Breast epithelium (tissue), 4 donors: Measurements from ENCODE around the gene RAB33B. TPM values are rescaled to one million over a fixed set of nuclear protein-coding genes. Genes with fewer than 3 reads are reported as not detected.

Experiments
- DNase-seq, 2 donors: peaks; one replicate each; pipeline ENCODE4 v3.0.0-alpha.2; 2019; ENCODE audit warnings: low spot score in 2 of 2
- H3K27ac ChIP-seq, 2 donors: fragments of 200-600 bp; sonication (generic) in 1 of 2; one replicate each; pipeline ENCODE4 v1.5.1; 2016 to 2019; ENCODE audit warnings: mild to moderate bottlenecking in 1 of 2
- H3K27me3 ChIP-seq, 2 donors: fragments of 200-600 bp; sonication (generic) in 1 of 2; one replicate each; pipeline versions ENCODE4 v1.5.1 to v1.6.0; 2017 to 2019; ENCODE audit warnings: control low read depth in 1 of 2, mild to moderate bottlenecking in 1 of 2
- H3K36me3 ChIP-seq: fragments of 200-600 bp; one replicate; pipeline ENCODE4 v1.5.1; 2019
- H3K4me1 ChIP-seq, 2 donors: fragments of 200-600 bp; sonication (generic); one replicate each; pipeline ENCODE4 v1.5.1; 2016 to 2019; ENCODE audit warnings: control low read depth in 1 of 2
- H3K4me3 ChIP-seq, 3 donors: fragments of 200-600 bp; sonication (generic); 1 replicate in 2 of 3; 2 replicates in 1 of 3; pipeline ENCODE4 v1.5.1; 2016 to 2019; ENCODE audit warnings: mild to moderate bottlenecking in 3 of 3, moderate library complexity in 2 of 3
- H3K9me3 ChIP-seq, 2 donors: fragments of 200-600 bp; sonication (generic) in 1 of 2; one replicate each; pipeline ENCODE4 v1.5.1; 2016 to 2019; ENCODE audit warnings: control low read depth in 1 of 2
- POLR2A ChIP-seq: fragments of 450-650 bp; IDR thresholded peaks from one replicate; pipeline ENCODE4 v1.6.1; 2016; ENCODE audit warnings: antibody characterized with exemption, mild to moderate bottlenecking, moderate library complexity
- POLR2AphosphoS5 ChIP-seq, 3 donors: sonication (generic); formaldehyde crosslinking; IDR thresholded peaks; one replicate each; pipeline ENCODE4 v1.6.1; 2017; ENCODE audit warnings: antibody characterized with exemption in 3 of 3
- intact Hi-C: fragments of 100-400 bp; cut with DNase I; formaldehyde crosslinking; loops from one replicate; pipeline ENCODE4 v1.15.1; 2023; ENCODE audit warnings: low total_unique reads
- total RNA-seq, 3 donors: library from RNA; depleted of rRNA; stranded (reverse); fragments of >200 nt; gene quantifications; one replicate each; pipeline ENCODE4 v1.1.0, GENCODE V29; 2016
- TF ChIP-seq, protein P1 (sequence below), 3 donors: fragments of 450-650 bp; IDR thresholded peaks; one replicate each; pipeline ENCODE4 v1.5.1; 2016 to 2017; ENCODE audit warnings: antibody characterized with exemption in 3 of 3, mild to moderate bottlenecking in 3 of 3, moderate library complexity in 3 of 3

The RAB33B gene
- total RNA-seq, 3 donors from 2014 or later: 13.1 to 15.8 (median 13.4) TPM

GRCh38 chr4:139499186-139499585 is 45.3 kb downstream of the RAB33B start:
- intact Hi-C loops: loop anchor here (10.0 kb wide), 1 partner anchor 136 kb away; no protein-coding TSS in a partner anchor
- H3K4me3 ChIP-seq: no peak overlapping the region
- H3K27ac ChIP-seq: no peak overlapping the region
- no peaks in the 10 kb centered on the region for H3K9me3 ChIP-seq
- no peaks in the 10 kb centered on the region for H3K4me1 ChIP-seq
- H3K36me3 ChIP-seq: no peaks in the 10 kb centered on the region
- no peak for DNase-seq
- no peaks in the 10 kb centered on the region for H3K27me3 ChIP-seq
- TF ChIP-seq, protein P1, sequence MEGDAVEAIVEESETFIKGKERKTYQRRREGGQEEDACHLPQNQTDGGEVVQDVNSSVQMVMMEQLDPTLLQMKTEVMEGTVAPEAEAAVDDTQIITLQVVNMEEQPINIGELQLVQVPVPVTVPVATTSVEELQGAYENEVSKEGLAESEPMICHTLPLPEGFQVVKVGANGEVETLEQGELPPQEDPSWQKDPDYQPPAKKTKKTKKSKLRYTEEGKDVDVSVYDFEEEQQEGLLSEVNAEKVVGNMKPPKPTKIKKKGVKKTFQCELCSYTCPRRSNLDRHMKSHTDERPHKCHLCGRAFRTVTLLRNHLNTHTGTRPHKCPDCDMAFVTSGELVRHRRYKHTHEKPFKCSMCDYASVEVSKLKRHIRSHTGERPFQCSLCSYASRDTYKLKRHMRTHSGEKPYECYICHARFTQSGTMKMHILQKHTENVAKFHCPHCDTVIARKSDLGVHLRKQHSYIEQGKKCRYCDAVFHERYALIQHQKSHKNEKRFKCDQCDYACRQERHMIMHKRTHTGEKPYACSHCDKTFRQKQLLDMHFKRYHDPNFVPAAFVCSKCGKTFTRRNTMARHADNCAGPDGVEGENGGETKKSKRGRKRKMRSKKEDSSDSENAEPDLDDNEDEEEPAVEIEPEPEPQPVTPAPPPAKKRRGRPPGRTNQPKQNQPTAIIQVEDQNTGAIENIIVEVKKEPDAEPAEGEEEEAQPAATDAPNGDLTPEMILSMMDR (IDR thresholded peaks at IDR 0.05): no peak
- no peak for TF ChIP-seq POLR2AphosphoS5 (IDR thresholded peaks at IDR 0.05)
- no peak for TF ChIP-seq POLR2A

GRCh38 chr4:139501117-139501516 is 47.2 kb downstream of the RAB33B start:
- no peak for DNase-seq
- H3K9me3 ChIP-seq: no peaks in the 10 kb centered on the region
- intact Hi-C loops: no loop called here
- TF ChIP-seq, protein P1 (IDR thresholded peaks at IDR 0.05): no peak
- no peak for TF ChIP-seq POLR2AphosphoS5 (IDR thresholded peaks at IDR 0.05)
- no peak for TF ChIP-seq POLR2A
- no peaks in the 10 kb centered on the region for H3K4me1 ChIP-seq
- peak overlapping the region in 1 of 2 donors; percentile 58 for H3K27ac ChIP-seq
- H3K4me3 ChIP-seq: no peak overlapping the region
- no peaks in the 10 kb centered on the region for H3K36me3 ChIP-seq
- H3K27me3 ChIP-seq: no peaks in the 10 kb centered on the region

GRCh38 chr4:139501527-139501926 is 47.6 kb downstream of the RAB33B start:
- no peak overlapping the region for H3K27ac ChIP-seq
- no peak for TF ChIP-seq POLR2A
- TF ChIP-seq, protein P1 (IDR thresholded peaks at IDR 0.05): no peak
- TF ChIP-seq POLR2AphosphoS5 (IDR thresholded peaks at IDR 0.05): no peak
- no peaks in the 10 kb centered on the region for H3K27me3 ChIP-seq
- no peak overlapping the region for H3K4me3 ChIP-seq
- no peaks in the 10 kb centered on the region for H3K4me1 ChIP-seq
- no peak for DNase-seq
- intact Hi-C loops: no loop called here
- no peaks in the 10 kb centered on the region for H3K9me3 ChIP-seq
- H3K36me3 ChIP-seq: no peaks in the 10 kb centered on the region

DNA sequence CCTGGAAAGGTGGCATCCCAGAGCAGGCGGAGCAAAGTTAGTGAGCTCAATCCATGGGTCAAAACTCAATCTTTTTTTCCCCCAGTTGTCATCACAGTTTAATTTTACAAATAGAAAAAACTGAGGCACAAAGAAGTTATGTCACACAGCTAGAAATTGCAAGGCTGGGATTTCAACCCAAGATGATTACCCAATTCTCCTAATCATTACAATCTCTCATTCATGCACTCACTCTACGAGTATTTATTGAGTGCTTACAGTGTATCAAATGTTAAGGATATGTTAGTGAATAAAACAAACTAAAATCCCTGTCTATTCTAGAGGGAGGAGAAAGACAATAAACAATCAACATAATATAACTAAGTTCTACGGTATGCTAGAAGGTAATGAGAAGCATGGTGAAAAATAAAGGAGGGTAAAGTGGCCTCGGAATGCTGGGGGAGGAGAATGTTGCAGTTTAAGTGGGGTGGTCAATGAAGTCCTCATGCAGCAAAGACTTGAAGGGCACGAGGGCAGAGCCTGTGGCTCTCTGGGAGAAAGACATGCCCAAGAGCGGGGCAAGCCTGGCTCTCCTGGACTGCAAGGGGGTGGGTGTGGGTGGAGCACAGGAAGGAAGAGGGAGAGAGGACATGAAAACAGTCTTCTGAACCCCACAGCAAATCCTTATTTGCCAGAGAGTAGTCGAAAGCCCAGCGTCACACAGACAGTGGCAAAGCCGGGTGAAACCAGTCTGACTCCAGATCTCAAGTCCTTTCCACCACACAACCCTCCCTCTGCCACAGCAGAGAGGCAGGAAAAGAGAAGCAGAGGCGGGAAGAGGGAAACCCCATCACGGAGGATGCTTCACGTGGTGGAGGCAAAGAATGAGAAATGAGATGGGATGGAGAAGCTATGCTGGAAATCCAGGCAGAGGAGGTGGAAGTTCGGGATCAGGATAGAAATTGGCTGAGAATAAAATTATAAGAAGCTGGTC is 48.3 kb downstream of the RAB33B start:
- H3K27ac ChIP-seq: peak overlapping the region in 1 of 2 donors; percentile 2
- intact Hi-C loops: no loop called here

More for the DNA sequence above, 48.3 kb downstream of the RAB33B start:
- Histone ChIP-seq H3K36me3 (no peaks in the 10 kb centered on the region), H3K4me1 (no peaks in the 10 kb centered on the region), H3K9me3 (no peaks in the 10 kb centered on the region), H3K4me3 (no peak overlapping the region), H3K27me3 (no peaks in the 10 kb centered on the region)
- TF ChIP-seq POLR2AphosphoS5 (IDR thresholded peaks at IDR 0.05) (no peak), POLR2A (no peak)
- TF ChIP-seq, protein P1 (IDR thresholded peaks at IDR 0.05): no peak
- DNase-seq: no peak
